ENCODE data around the gene DGCR8.

- TF ChIP-seq CTCF (IDR thresholded peaks at IDR 0.05; ENCODE audit: insufficient read depth, low read depth, low read length) (no peak), EZH2 (IDR thresholded peaks at IDR 0.05; ENCODE audit: insufficient read depth, low read length) (no peak)
Observed at GRCh38 chr22:20145206-20145831, 65.3 kb downstream of the DGCR8 start.

All from astrocyte (in vitro differentiated cells and primary cell).